ENCODE results near the gene ARHGAP42.
"Not testable (repeated sequence)": the region's sequence is repeated elsewhere in the genome, so short reads cannot be mapped to it uniquely, and the experiment has no call there.

The ARHGAP42 gene

DNA sequence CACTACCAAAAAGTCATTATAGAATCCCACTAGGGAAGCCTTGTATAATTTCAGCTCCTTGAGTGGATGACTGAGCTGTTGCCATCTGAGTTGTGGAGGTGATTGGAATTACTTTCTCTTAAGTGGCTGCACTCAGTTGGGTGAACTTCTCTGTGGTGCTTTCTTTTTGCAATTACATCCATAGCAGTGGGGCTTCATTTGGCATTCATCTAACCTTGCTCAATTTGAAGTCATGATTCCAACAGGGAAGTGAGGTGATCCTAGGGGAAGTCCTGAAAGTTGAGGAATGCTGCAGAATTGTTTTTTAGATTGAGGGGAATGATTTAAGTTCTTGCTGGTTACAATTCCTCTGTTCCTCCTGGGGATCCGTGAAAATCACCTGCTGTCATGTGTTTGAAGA is 39.6 kb downstream of the ARHGAP42 start:
- no peak for DNase-seq (ENCODE audit: low read depth)

DNA sequence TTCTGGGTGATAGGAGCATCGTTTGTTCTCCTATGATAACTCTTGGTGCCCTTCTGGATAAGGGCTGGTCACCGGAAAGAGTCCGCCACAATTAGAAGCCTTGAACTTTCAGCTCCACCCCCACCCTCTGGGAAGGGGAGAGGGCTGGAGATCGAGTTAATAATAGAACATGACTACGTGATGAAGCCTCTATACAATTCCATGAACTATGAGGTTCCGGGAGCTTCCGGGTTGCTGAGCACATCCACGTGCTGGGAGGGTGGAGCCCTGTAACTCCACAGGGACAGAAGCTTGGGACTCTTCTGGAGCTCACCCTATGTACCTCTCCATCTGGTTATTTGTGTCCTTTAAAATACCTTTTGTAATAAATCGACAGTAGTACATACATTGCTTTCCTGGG is 40.3 kb downstream of the ARHGAP42 start:
- DNase-seq (ENCODE audit: low read depth) = no peak

DNA sequence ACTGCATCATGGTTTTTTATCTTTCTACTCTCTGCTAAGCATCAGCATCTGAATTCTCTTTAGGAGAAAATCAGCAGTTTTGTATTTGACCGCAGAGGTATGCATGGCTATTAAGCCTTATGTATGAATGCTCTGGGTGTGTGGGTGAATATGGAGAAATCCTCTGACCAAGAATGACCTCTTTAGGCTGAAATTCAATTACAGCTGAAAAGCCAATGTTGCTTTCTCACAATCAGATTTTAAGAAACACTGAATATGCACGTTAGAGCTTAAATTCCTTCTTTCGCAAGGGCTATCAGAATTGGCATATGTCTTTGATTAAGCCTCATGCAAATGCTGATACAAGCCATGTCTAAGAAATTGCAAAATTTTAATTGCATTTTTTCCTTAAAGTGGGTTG is 43.2 kb downstream of the ARHGAP42 start:
- DNase-seq (ENCODE audit: low read depth) = peak; percentile 53

DNA sequence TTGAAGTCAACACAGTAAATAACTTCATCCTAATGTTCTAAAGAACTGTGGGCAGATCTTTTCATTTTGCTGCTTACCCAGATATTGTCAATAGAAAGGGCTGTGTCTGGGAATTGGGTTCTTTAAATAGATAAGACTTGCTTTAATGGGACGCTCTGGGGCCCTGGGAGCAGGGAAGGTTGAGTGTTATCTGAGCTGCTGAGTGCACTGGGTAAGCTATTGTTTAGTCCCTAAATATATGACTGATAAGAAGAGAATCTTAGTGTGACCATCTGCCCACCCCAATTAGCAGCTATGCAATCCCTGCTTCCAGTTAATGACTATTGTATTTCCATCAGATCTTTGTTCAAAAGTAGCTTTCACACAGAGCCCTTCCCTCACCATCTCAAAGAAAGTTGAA is 44.4 kb downstream of the ARHGAP42 start:
- DNase-seq (ENCODE audit: low read depth) = no peak

DNA sequence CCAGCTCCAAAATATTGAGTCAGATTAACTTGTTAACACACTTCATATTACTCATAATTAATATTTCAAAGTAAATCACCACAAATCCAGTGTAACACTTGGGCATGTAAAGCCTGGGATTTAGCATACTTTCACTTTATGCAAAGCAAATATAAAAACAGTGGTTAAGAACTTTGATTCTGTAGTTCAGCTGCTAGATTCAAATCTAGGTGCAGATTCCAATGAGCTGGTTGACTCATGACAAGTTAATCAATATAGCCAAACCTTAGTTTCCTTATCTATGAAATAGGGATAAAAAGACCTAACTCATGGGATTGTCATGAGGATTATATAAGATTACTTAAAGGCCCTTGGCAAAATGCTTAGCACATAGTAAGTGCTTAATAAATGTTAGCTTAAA is 45.9 kb downstream of the ARHGAP42 start:
- DNase-seq (ENCODE audit: low read depth) = no peak

DNA sequence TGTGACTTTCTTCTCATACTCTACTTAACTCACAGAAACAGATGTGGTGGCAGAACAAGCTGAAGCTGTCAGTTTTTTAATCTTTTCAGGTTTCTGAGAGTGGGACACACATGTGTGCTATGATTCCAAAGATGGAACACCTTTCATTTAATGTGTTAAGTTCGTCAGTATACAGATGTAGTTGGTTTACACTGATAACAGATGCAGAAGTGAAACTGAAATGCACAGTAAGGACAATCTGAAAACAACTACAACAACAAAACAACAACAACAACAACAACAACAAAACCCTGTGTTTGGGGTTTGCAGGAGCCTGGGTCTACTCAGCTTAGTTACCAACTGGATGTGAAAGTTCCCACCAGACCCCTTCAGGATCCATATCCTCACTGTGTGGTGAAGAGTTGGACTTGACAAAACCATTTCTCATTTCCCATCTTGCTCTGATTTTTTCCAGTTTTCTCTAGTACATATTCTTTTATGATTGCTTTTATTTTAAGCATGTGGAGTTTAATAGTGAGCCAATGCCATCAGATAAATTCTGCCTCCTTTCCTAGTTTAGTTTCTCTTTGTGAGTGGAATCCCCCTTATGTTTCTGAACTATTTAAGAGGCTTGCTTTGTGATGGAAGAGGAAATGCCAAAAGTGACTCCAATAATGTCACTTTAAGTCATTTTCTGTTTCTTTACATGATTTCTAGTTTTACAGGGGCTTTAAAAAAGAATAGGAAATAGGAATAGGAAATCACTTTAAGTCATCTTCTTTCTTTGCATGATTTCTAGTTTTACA is 47.8 kb downstream of the ARHGAP42 start:
- DNase-seq (ENCODE audit: low read depth) = no peak

DNA sequence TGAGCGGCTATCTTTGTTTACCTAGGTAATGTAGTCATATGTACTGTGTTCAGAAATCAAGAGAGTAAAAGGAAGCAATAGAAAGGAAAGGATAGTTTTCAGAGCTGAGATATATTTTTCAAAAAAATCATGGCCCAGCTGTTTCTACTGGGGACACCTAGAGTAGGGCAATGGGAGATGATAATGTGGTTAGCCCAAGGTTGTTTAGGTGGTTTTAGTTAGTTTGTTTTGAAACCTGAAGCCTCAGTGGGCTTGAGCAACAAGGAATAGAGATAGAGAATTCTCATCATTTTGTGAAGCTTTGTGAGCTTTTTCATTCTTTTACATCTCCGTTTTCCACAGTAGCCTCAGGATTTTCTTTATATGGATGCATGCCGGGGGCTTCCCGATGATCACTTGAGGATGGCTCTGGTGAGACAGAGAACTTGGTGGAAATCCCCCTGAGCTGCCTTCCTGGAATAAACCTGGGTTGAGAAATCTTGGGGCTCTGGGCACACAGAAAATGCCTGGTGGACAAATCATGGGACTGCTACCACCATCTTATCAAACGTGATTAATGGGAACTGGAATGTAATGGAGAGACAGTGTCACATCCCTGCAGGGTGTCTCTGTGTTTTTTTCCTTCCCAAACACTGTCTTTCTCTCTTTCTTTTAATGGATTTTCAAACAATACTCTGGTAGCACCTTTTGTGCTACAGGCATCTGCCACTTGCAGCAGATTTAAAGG is 49.0 kb downstream of the ARHGAP42 start:
- no peak for DNase-seq (ENCODE audit: low read depth)

DNA sequence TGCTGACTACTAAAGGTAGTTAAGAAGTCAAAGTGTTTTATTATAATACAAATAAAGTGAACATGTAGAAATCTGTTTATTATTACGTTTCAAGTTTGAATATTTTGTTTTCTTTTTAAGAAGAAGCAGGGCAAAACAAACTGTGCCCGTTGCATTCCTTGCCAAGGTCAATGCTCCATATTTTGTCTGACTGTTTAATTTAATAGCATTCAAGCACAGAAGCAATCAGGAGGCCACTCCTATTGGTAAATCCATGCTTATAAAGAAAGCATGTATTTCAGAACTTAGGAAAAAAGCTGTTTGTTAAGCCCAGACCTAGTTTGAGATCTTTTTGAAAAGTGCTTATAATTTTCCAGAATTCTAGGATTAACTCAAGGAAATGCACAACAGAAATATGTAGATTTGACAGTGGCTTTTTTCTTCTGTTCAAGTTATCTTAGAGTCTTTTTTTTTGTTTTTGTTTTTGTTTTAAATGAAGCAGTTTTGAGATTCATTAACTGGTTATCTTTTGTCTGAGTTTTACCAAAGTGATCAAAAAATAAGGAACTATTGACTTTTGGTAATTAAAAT is 51.7 kb downstream of the ARHGAP42 start:
- DNase-seq (ENCODE audit: low read depth) = no peak

DNA sequence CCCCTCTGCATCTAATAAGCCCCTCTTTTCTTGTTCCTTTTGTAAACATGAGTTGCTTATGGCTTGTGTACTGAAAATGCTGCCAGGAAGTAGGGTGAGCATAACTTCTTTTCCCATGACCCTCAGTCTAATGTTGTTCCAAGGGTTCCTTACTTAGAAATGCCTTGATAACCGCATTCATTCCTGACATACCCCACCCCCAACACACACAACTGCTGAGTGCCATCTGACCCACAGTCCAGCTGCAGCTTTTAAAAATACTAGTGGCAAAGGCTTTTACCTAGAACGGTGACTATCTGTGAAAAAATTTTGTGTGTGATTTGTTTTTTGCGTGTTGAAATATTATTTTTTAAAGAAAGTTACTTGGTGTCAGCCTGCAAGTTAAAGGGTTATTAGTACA is 52.6 kb downstream of the ARHGAP42 start:
- peak; percentile 37 for DNase-seq (ENCODE audit: low read depth)

DNA sequence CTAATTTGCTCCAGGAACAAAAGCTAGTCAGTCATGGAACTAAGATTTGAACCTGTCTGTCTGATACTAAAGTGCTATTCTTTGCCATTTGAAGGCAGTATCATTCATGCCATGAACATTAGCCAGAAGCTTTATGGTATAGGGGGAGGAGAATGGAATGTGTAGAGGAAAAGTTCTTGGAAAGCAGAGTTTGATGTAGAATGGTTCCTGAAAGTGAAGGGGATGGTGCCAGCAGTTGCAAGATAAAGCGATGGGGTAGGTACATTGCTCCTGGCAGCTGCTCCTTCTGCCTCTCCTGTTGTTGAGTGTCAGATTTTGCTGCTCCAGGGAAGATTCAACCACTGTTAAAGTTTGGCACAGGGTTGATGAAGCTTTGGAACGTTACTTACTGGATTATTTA is 53.4 kb downstream of the ARHGAP42 start:
- DNase-seq (ENCODE audit: low read depth) = no peak

DNA sequence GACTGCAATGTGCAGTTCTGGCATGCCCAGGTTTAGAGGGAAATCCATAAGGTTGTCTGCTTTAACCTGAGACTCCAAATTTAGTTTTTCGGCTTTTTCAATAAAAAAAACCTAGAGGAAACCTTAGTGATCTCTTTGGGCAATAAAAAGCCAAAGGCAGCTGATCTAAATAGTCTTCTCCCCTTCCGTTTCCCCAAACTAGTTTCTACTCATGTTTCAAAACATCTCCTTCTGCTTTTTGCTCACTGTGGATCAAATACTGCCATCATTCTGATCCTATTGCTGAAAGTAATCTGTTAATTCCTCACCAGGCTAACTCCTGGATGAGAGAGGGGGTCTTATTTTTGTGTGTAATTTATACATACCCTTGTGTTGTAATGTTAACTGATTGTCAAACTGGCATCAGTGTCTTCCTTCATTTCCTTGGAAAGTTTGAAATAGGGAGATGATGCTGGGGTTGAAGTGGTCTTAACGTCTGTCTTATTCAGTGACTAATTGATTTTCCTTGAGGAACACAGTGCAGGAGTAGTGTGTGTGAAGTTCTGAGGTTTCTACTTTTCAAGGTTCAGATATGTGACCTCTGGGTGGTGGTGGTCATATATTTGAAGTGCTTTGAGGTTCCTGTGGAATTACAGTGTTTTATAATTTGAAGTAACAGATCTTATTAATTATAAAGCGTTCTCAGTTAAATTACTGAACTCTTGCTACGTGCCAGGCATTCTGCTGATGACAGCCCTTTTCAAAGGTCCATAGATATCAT is 55.0 kb downstream of the ARHGAP42 start:
- no peak for DNase-seq (ENCODE audit: low read depth)

DNA sequence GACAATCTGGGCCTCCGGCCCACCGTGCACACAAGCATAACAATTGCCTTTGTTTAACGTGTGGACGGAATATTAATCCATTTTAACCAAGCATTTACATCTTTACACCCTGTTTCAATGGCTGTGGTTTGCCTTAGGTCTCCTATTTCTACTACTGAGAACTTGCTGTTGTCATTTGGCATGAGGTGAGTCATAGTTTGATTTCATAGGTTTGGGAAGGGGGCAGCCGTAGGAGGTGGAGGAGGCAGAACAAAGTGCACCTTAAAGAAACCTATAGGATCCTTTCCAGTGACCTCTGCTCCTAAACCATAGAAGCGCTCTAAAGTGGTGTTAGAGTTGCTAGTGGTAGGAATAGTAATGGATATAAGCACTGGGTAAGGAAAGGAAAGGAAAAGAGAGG is 59.4 kb downstream of the ARHGAP42 start:
- no peak for DNase-seq (ENCODE audit: low read depth)

DNA sequence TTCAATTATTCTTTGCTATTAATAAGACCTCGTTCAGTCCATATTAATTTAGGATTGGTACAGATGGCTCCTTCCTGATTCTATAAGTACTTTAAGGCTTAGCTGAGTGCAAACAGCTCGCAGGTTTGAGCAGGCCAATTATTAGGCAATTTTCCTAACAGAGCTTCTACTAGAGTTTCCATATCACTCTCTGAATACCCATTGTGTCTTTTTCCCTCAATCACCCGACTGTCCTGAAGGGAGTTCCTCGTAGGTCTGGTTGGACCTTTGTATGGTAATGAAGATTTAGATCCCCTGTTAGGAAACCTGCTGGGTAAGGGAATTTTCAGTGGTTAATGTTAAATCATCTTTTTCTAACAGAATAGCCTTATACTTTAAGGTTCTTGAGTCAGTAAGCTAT is 61.1 kb downstream of the ARHGAP42 start:
- no peak for DNase-seq (ENCODE audit: low read depth)

DNA sequence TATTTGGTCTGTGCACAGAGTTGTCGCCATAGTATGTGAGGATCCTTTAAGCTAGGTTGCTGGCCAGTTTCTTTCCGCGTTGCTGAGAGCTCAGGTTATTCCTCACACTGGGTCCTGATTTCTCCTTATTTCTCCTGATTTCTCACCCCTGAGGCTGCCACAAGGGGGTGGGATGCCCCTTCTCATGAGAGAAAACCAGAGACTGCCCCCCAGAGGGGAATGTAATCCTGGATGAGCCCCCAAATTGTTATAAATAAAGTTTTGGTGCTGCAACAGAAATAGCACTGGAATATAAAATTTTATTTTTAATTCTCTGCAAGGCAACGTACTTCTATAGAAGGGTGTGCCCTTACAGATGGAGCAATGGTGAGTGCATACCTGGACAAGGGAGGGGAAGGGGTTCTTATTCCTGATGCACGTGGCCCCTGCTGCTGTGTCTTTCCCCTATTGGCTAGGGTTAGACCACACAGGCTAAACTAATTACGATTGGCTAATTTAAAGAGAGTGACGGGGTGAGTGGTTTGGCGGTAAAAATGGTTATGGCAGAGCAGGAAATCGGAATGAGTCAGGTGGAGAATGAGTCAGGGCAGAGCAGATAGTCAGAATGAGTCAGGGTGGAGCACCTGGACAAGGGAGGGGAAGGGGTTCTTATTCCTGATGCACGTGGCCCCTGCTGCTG is 62.9 kb downstream of the ARHGAP42 start:
- DNase-seq (ENCODE audit: low read depth) = not testable (repeated sequence)

DNA sequence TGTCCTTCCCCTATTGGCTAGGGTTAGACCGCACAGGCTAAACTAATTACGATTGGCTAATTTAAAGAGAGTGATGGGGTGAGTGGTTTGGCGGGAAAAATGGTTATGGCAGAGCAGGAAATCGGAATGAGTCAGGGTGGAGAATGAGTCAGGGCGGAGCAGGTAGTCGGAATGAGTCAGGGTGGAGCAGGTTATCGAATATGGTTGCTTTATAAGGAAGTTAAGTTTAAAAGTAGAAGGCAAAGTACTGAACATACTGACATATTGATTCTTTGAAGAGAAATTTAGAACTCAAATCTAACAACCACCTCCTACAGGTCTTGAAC is 63.4 kb downstream of the ARHGAP42 start:
- DNase-seq (ENCODE audit: low read depth) = not testable (repeated sequence)

DNA sequence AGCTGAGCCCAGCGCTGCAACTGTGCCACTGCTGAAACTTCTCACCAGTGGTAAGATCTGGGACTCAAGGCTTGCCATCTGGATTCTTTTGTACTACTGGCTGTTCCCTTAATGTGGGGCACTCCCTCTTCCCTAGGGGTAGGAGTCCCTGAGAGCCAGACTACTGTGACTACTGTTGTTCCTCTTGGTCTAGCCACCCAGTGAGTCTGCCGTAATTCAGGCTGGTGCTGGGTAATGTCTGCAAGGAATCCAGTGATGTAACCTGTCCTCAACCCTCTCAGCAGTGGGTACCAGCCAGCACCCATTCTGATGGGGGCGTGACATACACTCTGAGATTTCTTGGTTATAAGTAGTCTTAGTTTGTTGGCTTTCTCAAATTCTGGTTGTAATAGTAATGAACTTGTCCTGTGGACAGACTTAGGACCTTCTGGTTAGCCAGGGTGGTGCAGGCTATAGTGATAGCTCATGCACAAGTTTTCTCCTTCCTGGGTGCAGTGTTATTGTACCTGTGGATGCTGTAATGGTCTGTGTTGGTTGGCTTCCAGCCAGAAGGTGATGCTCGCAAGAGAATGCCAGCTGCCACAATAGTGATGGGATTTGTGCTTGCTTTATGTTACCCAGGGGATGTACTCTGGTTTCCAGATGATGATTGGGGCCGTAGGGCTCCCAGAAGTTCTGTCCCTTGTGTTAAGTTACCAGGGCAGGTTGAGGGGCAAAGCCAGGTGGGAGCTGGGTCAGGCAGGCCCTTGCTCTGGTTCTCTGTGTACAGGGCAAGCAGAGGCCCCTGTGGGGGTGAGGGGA is 65.5 kb downstream of the ARHGAP42 start:
- no peak for DNase-seq (ENCODE audit: low read depth)

DNA sequence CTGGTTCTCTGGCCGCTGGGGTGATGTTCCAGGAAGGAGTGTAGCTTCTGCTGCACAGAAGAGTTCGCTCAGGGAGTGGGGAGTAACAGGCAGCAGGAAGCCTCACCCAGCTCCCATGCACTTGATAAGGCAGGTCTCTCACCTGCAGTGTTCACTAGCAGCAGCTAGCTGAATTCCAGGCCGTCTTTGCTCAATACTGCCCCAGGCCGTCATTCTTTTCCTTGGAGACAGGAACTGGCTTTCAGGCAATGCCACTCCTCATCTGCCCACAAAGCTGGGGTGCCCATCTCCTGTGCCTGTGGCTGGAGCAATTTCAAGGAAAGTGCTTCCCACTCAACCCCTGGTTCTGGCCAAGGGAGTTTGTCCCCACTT is 66.1 kb downstream of the ARHGAP42 start:
- no peak for DNase-seq (ENCODE audit: low read depth)

DNA sequence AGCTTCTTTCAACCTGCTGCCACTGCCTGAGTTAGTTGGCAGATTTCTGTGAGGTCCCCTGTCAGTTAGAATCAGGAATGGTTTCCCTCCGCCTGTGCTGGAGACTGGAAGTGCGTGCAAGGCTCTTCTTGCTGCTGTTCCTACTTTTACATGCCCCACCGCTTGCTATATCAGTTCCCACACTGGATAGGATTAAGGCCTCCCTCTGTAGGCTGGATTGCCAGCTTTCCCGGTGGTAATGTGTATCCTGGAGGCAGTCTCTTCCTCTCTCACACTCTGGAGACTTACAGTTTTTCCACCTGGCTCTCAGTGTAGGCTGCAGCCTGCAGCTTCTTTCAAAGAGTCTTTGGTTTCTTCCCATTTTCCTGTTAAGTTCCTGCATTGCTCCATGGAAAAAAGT is 66.5 kb downstream of the ARHGAP42 start:
- no peak for DNase-seq (ENCODE audit: low read depth)

DNA sequence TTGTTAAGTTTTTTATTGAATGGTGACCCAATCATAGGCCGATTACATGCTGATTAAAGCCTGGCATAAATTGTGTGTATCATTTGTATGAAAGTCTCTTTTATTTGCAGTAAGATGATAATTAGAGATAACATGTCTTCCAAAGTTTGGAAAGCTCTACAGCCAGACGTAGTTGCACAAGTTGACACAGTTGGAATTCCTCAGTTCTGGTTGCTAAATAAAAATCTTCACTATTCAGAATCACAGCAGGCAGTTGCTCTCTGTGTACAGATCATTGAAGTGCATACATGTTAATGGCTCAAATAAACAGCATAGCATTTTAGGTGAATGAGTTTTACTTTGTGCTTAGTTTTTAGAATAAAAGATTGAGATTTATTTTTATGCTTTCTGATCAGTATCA is 69.5 kb downstream of the ARHGAP42 start:
- no peak for DNase-seq (ENCODE audit: low read depth)

DNA sequence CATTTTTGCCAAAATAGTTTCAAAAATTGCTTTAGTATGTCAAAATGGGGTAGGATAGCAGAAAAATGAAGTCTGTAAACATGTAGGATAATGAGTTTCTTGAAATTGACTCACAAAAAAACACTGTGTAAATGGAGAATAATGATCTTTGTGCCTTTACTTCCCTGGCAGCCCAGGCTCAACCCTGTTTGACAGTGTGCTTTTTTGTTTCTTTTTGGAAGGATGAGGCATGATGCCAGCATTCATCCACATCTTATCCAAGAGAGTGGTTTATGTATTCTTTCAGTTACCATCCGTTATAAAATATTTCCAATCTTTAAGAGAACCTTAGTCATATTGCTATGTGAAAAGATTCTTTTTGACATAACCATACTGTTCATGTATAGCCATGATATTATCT is 70.6 kb downstream of the ARHGAP42 start:
- no peak for DNase-seq (ENCODE audit: low read depth)

DNA sequence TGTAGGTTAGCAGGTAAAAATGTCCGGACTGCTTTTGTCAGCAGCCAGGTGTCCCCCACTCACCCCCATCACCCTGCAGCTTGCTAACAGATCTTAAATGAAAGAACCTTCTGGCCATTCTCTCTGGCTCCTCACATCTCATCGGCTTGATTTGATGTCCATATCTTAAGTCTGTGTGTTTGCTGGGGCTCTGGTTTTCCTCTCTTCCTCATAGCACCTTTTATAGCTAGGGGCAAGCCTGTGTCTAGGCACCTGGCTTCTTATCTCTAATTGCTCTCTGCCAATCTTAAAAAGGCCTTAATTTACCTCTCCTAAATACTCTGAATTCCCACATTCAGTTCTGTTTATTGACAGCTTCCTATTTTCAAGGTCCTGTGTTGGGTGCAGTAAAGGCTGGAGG is 72.0 kb downstream of the ARHGAP42 start:
- DNase-seq (ENCODE audit: low read depth) = no peak
